Measurements from ENCODE around the gene SIGLECL1.
A peak's percentile ranks its signal among the peaks of the same experiment; 100 is the strongest.

SIGLECL1 gene

GRCh38 chr19:51253088-51253806, 2.4 kb downstream of the SIGLECL1 start:
- no peak for DNase-seq

- no peak for DNase-seq
Measured at GRCh38 chr19:51256155-51256625, 5.3 kb downstream of the SIGLECL1 start.

DNA sequence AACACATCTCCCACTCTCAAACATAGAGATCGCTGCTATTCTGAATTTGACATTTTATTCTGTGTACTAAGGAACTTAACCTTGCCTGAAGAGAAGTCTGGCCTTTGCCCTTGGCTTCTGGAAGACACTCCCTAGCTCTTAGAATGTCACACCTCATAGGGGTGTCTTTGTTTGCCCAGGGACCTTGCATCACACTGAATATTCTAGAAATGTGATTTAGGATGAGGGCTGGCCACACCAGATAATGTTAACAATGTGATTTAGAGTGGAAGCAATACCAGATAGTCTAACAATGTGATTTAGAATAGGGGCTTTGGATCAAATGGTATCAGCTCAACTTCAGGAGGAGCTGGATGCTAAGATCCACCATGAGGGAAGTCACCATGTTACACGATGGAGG, 6.6 kb downstream of the SIGLECL1 start:
- no peak for DNase-seq

DNA sequence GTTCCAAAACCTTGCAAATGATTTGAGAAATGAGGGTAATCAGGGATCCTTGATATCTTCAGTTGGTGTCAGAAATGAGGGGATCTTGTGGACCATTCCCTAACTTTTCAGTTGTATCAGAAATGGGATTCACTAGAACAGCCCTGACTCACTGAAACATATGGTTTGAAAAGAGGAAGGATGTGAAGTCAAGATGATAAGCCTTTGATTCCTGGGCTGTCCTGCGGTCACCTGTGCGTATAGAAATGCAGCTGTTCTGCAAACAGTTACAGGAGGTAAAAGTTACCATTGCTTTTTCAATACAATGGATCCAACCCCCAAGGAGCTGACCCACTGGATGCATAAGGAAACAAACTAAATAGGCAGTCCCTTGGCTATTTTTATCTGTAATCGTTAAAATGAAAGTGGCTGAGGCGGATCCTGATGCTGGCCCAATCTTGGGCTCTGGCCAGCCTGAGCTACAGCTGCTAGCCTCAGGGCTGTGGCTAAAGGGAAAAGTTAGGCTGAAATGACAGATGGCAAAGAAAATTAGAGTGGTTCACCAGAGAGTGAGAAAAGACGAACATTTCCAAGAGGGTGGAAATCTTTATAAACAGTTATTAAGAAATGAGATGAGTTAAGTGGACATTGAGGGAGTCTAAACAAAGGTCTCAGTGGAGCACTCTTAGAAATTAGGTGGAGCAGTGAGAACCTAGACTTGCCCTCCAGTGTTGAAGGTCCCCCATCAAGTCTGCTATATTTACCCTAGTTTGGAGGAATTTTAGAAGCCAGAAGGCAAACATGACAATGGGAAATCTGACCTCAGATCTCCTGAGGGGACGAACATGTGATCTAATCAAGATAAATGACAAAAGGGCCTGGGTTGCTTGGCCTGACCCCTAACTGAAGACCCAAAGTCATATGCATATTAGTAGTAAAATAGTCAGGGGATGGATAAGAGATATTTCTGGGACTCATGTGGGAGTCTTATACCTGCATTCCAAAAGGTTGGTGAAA, 7.6 kb downstream of the SIGLECL1 start:
- peak; percentile 49 to 56 for DNase-seq

DNA sequence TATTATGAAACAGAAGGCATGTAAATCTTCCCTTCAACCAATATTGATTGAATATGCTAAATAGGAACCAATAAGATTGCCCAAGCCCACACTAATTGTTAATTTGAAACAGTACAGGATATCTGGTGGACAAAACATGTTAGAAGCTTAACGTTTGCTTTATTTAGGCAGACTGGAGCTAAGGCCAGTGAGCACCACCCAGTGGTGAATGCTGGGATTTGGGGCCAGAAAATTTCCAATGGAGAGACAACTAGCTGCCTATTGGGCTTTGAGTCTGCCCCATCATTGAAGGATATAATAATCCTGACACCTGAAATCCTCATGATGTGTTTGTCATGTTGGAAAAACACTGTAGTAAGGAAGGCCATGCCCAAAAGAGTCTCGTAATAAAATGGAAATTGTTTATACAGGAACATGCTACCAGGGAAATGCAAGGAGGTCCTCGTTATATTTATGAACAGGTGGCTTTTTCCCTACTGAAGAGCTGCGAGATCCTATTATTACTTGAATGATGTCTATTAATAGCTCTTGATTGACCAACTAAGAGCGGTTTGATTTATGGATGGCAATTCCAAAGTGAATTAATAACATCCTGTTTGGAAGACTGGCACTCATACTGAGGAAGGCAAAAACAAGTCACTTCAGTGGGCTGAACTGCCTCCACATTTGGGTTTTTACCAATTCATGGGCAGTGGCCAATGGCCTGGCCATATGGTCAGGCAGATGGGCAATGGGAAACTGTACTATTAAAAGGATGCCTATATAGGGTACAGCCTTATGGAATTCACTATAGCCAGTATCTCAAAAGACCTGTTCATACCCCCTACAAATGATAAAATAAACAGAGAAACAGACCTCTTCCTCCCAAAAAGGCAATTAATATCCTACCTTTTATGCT, 8.7 kb downstream of the SIGLECL1 start:
- DNase-seq, result peak; percentile 63 to 66

- no peak for DNase-seq
Measured at GRCh38 chr19:51263808-51264207, 12.9 kb downstream of the SIGLECL1 start.

GRCh38 chr19:51271067-51271466, 20.2 kb downstream of the SIGLECL1 start:
- no peak for DNase-seq

GRCh38 chr19:51272183-51272810, 21.4 kb downstream of the SIGLECL1 start:
- no peak for DNase-seq

DNA sequence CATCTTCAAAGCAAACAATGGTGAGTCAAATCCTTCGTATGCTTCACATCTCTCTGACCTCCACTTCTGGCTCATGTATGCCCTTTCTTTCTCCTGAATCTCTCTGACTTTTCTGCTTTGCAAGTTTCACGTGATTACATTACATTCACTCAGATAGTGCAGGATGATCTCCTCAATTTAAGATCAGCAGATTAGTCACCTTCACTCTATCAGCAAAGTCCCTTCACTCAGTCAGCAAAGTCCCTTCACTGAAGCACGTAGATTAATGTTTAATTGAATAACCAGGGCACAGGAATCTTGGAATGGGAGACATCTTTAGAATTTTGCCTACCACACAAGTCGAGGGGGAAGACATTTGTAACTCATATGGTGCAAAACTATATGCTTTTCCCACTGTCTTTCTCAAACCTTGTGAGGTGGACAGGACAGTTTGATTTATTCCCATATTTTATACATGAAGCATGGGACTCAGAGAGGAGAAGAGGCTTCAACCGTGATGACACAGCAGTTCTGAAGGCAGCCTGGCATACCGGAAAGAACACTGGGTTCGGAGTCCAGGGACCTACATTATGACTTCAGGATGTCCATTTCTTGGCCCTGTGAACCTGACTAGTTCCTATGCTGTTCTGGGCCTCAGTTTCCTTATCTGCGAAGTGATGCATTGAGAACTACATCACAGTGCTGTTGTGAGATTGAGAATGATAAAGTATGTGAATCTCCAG, 23.3 kb downstream of the SIGLECL1 start:
- no peak for DNase-seq

DNA sequence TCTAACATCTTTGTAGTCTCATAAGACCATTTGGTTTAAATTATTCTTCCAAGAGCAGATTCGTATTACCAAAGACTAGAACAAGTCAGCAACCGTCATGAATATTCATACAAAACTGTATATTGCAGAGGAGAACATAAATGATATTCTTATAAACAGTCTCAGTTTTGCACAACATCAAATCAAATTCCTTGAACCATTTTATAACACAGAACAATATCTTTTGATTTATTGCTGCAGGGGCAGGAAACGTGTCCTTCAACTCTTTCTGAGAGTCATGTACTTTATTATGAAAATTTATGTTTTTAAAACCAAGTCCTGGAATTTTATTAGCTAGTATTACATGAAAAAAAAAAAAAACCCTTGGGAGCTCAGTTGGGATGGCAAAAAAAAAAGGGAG, 26.2 kb downstream of the SIGLECL1 start:
- no peak for DNase-seq

GRCh38 chr19:51282335-51282734, 31.5 kb downstream of the SIGLECL1 start:
- no peak for DNase-seq

GRCh38 chr19:51285682-51286081, 34.8 kb downstream of the SIGLECL1 start:
- no peak for DNase-seq

DNA sequence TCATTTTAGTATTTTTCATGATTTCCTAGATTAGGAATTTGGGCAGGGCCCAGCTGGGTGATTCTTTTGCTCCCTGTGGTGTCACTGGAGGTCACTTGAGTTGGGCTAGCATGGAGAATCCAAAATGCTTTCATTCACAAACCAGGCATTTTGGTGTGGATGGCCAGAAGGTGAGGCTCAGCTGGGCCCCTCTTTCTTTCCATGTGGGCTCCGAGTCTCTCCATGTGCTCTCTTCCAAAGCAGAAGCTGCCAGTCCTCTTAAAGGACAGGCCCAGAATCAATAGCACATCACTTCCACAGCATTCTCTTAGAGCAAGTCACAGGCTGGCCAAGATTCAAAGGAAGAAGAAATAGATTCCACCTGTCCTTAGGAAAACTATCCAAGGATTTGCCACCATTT, 38.8 kb downstream of the SIGLECL1 start:
- DNase-seq, result no peak

DNA sequence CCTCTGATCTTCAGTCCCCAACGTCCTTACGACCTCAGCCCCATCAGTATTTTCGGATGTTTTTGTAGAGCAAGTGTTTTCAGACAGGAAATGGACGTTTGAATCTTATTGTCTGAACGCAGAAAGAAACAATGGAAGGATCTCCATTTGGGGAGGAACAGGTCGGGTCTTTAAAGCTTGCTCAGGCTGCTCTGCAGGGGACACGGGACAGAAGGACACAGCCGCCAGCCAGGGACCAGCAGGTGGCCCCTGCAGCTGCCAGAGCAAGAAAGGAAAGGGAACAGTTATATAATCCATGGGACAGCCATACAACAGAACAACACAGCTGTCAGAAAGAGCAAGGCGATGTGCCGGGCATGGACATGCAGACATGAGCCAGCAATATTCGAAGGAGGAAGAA, 42.1 kb downstream of the SIGLECL1 start:
- no peak for DNase-seq

- DNase-seq, result no peak
Measured at GRCh38 chr19:51293571-51294210, 42.8 kb downstream of the SIGLECL1 start.

DNA sequence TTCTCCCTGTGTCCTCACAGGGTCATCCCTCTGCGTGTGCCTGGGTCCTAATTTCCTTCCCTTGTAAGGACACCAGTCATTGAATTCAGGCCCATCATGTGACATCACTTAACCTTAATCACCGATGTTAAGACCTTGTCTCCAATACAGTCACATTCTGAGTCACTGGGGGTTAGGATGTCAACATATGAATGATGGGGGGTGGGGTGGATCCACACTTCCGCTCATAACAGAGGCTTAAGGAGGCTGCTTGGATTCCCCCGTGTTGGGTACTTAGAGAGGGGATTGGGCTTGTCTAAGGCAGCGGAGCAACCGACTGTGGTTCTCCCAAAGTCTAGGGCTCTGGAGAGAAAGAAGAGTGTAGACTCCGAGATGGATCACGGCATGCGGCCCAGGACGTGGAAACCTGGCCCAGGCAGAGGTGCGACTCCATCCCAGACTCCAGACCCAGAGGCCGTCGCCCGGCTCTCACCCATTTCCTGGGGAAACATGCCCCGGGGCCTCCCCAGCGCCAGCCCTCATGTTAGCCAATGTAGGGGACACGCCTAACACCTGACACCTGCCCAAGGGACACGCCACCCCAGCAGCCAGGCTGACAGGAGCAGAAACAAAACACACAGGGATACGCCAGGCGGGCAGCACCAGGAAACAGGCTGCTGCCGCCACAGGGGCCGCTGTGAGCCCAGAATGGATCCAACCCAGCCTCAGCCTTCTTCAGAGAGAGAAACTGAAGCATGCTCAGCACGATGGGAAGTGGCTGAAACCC, 43.5 kb downstream of the SIGLECL1 start:
- DNase-seq, result no peak

DNA sequence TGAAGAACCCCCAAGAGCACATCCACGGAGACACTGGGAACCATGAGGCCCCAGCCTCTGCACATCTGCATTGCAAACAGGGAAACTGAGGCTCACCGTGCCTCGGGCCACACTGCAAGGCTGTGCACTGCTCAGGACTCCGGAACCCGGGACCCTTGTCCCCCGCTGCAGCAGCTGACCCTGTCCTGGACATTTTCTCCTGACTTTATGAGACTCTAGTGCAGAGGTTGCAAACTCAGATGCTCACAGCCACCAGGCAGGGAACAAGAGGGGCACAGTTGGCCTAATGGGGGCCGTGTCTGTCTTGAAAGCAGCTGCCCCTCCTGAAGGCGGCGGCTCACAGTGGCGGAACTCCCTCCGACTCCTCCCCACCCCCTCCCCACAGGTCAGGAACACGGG, 44.1 kb downstream of the SIGLECL1 start:
- DNase-seq, result no peak

DNA sequence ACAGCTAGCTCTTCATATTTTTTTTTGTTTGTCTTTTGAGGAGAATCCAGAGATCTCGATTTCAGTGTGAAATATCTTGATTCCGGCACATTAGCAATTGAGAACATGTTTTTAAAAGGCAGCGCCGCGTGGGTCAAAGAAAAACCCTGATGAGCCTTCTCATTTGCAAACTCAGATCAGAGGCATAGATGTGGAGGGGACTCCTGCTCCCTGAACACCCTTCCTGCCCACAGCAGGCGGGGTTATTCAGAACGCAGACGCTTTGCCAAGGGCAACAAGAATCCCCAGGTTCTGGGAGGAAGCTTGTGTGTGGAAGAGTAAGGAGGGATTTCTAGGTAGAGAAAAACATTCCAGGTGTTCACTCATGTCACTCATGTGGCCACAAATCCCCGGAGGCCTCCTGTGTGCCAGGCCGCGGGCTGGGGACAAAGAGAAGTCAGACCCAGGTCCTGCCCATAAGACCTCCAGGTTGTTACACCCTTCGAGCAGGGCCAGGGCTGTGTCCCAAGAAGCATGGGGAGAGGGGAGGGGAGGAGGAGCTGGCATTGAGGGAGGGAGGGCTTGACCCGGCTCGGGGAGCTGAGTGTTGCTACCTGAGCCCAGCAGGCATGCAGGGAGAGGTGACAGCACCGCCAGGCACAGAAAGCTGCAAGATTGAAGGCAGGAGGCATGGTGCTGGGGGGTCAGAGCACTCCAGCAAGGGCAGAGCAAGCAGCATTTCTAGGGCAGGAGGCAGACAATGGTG, 44.7 kb downstream of the SIGLECL1 start:
- DNase-seq, result no peak

- DNase-seq, result peak in 1 of 2 experiments; percentile 22
Measured at GRCh38 chr19:51296336-51297093, 45.6 kb downstream of the SIGLECL1 start.

Data from AML-193 (cell line).